AG04449 (cell line): Measurements from ENCODE around the gene TMEM45A.

ENCODE experiments used
- CTCF ChIA-PET: fragments of 350-600 bp; formaldehyde crosslinking; extraction: SDS; loops from one replicate; lab custom pipeline; 2021; ENCODE audit warnings: antibody characterized with exemption; lab: Yijun Ruan, JAX
- POLR2A ChIA-PET: fragments of 400-600, 350-600 bp; formaldehyde crosslinking; extraction: SDS; loops from one replicate; lab custom pipeline; 2020; ENCODE audit warnings: antibody characterized with exemption, inconsistent platforms; lab: Yijun Ruan, JAX
- DNase-seq: peaks from one replicate; pipeline ENCODE4 v3.0.0-alpha.2; 2010; ENCODE audit warnings: low read depth, low spot score
- H3K4me3 ChIP-seq: 2 replicates; pipeline ENCODE4 v1.5.1; 2011; ENCODE audit warnings: low read depth, mild to moderate bottlenecking, control low read depth, low read length
- TF ChIP-seq, protein P1 (sequence below): IDR thresholded peaks from one replicate; pipeline ENCODE4 v1.5.1; 2011; ENCODE audit warnings: mild to moderate bottlenecking, moderate library complexity, low read length, control low read depth, inconsistent platforms; ENCODE audit not compliant: insufficient read depth; ENCODE audit errors: missing control alignments

The TMEM45A gene

DNA sequence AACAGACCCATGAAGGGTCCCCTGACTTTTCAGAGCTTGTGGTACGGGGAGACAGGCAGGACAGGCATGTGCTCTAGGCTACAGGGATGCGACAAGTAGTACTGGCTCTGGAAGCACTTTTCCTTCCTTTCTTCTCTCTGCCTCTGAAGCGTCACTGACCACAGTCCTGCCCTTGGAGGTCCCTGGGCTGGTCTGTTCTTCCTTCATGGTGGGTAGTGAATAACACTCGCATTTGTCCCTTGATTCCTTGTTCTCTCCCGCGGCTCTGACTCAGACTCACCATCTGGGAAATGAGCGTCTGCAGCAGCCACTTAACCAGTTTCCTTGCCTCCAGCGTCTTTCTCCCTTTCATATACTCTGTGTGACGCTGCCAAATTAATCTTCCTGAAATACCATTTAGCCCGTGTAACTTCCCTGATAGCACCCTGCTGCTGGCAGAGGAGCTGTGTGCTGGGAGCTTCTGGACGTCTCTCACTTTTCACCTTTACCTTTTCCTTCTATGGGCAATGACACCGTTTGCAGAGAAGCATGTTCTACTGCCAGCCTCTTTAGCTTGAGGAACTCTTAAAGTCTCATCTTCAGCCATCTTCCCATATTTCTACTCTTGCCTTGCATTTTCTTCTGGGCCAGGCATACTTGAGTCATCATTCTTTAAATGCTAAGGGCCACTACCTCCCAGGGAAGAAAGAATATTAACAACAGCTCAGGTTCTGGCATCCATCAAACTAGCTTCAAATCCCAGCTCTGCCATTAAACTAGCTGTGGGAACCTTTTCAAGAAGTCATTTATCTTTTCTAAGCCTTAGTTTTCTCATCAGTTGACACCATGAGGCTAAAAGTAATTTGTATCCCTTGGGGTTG is 33.6 kb downstream of the TMEM45A start:
- DNase-seq: peak; percentile 90
- H3K4me3 ChIP-seq: peak overlapping the region; percentile 33
- TF ChIP-seq, protein P1, sequence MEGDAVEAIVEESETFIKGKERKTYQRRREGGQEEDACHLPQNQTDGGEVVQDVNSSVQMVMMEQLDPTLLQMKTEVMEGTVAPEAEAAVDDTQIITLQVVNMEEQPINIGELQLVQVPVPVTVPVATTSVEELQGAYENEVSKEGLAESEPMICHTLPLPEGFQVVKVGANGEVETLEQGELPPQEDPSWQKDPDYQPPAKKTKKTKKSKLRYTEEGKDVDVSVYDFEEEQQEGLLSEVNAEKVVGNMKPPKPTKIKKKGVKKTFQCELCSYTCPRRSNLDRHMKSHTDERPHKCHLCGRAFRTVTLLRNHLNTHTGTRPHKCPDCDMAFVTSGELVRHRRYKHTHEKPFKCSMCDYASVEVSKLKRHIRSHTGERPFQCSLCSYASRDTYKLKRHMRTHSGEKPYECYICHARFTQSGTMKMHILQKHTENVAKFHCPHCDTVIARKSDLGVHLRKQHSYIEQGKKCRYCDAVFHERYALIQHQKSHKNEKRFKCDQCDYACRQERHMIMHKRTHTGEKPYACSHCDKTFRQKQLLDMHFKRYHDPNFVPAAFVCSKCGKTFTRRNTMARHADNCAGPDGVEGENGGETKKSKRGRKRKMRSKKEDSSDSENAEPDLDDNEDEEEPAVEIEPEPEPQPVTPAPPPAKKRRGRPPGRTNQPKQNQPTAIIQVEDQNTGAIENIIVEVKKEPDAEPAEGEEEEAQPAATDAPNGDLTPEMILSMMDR: no peak
- ChIA-PET CTCF (interaction anchor here (2.6 kb wide), 1 partner anchor 8 kb away, joined by 9 read pairs; no protein-coding TSS in a partner anchor), POLR2A (interaction anchor here (0.9 to 1.7 kb wide), 3 partner anchors 10 to 124 kb away, joined by 3 to 8 read pairs (median 3); partner anchors contain the start of gene TMEM45A)

DNA sequence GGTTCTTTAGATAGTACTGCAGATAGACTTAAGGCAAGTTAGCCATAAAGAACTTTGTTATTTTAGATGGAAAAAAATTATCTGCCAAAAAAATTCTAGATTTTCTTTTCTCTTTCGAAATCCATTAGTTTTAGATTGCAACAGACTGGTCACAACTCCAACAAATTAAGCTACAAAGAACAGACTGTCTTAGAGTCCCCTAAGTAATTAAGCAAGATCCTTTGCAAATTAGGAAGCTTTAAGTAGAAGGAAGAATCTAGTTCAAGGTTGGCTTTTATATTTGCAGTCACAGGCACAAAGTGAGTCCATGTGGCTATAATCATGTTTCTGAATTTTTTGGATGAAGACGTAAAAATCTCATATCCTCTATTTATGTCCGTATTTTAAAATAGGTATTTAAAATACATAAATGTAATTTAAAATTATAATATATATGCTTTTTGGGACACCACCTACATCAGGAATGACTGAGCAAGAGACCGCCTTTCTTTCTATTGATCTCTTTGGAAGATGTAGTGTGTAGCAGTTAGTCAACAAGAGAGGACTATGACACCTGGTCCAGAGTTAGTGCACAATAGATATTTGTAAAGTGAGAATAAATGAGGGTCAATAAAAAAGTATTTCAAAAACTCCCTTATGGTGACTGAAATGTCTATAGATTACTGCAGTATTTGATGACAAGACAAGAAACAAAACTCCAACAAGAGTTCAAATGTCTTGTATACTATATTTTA is 34.4 kb downstream of the TMEM45A start:
- POLR2A ChIA-PET: interaction anchor here (0.9 to 1.7 kb wide), 3 partner anchors 10 to 125 kb away, joined by 3 to 8 read pairs (median 3); partner anchors contain the start of gene TMEM45A
- DNase-seq: no peak
- CTCF ChIA-PET: no interaction called here
- H3K4me3 ChIP-seq: no peak overlapping the region
- TF ChIP-seq, protein P1: no peak

DNA sequence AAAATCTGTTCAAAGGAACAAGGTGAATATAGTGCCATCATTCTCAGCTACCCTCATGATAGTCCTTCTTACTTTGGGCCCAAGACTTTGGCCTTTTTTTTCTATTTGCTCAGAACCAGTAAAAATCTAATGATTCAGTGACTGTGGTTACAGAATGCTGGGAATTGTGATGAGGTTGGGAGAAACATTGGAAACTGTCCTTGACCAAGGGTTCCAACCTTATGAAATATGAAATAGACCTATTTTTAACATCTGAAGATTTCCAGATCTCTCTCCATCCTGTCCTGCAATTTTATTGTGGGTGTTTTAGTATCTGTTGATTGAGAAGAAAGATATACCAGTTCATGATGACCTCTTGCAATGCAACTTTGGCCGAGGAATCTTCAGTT is 34.9 kb downstream of the TMEM45A start:
- CTCF ChIA-PET: no interaction called here
- POLR2A ChIA-PET: interaction anchor here (1.0 to 1.7 kb wide), 2 partner anchors 35 to 125 kb away, joined by 3 to 8 read pairs; partner anchors contain the start of gene TMEM45A
- no peak for DNase-seq
- H3K4me3 ChIP-seq: no peak overlapping the region
- TF ChIP-seq, protein P1: no peak

DNA sequence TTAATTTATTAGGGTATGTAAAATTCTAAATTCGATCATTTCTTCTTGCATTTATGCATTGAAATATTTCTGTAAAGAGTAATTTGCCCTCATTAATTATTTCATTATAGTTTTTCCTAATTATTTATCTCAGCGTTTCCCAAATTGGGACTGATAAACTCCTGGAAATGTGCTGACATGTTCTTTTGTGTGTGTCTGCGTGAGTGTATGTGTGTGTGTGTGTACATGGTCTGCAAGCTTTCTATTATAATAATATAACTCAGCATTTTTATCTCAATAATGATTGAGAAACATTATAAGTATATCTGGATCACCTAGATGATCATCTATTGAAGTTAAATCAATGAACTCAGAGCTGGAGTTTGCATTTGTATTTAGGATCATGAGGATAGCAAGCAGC is 38.7 kb downstream of the TMEM45A start:
- DNase-seq: no peak
- TF ChIP-seq, protein P1: no peak
- POLR2A ChIA-PET: no interaction called here
- H3K4me3 ChIP-seq: no peak overlapping the region
- CTCF ChIA-PET: interaction anchor here (1.7 kb wide), 1 partner anchor 61 kb away, joined by 5 read pairs; no protein-coding TSS in a partner anchor

DNA sequence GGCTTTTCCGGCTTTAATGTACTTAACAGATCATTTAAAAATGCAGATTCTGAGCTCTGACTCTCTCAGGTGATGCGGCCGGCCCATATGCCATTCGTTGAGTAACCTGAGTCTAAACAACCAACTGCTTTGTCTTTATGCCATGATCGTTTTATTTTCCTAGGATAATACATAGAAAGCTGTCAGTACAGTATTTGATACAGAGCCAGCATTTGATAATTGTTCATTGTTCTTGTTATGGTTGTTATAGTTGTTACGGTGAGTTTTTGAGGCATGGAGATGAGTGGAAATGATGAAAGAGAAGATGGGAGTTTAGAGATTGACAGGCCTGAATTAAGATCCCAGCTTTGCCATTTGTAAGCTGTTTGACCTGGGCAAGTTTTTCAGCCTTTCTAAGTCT is 40.0 kb downstream of the TMEM45A start:
- TF ChIP-seq, protein P1: no peak
- no peak overlapping the region for H3K4me3 ChIP-seq
- ChIA-PET CTCF (interaction anchor here (0.6 to 2.4 kb wide), 3 partner anchors 8 to 701 kb away, joined by 3 to 9 read pairs (median 5); no protein-coding TSS in a partner anchor), POLR2A (interaction anchor here (1.4 kb wide), 1 partner anchor 14 kb away, joined by 3 read pairs; no protein-coding TSS in a partner anchor)
- no peak for DNase-seq
